Brain microvascular endothelial cell (primary cell): ENCODE measurements around the gene ST8SIA1.

Experiments
- DNase-seq: peaks from one replicate; pipeline ENCODE4 v3.0.0-alpha.2; 2020
- H3K27ac ChIP-seq: fragments of 250-450 bp; sonication (Bioruptor Pico); 2 replicates; pipeline ENCODE4 v1.5.1; 2020; ENCODE audit warnings: mild to moderate bottlenecking, moderate library complexity
- H3K27me3 ChIP-seq: fragments of 250-450 bp; sonication (Bioruptor Pico); replicated peaks from 2 replicates; pipeline ENCODE4 v1.5.1; 2020; ENCODE audit warnings: mild to moderate bottlenecking
- H3K36me3 ChIP-seq: fragments of 250-450 bp; sonication (Bioruptor Pico); replicated peaks from 2 replicates; pipeline ENCODE4 v1.5.1; 2020; ENCODE audit warnings: mild to moderate bottlenecking
- H3K4me3 ChIP-seq: 2 replicates; pipeline ENCODE4 v1.5.1; 2011; ENCODE audit warnings: low read depth, mild to moderate bottlenecking, control low read depth, low read length, moderate library complexity
- in situ Hi-C: cut with HindIII; loops from 2 replicates; pipeline ENCODE4 v1.10.0; 2017; ENCODE audit warnings: low sequenced_read_pairs, low pct_ligation_motif_present
- TF ChIP-seq, protein P1 (sequence below): IDR thresholded peaks from 2 replicates; pipeline ENCODE4 v1.5.1; 2011; ENCODE audit warnings: low read depth, mild to moderate bottlenecking, moderate library complexity, low read length, control low read depth, inconsistent platforms; ENCODE audit errors: missing control alignments

Gene ST8SIA1

DNA sequence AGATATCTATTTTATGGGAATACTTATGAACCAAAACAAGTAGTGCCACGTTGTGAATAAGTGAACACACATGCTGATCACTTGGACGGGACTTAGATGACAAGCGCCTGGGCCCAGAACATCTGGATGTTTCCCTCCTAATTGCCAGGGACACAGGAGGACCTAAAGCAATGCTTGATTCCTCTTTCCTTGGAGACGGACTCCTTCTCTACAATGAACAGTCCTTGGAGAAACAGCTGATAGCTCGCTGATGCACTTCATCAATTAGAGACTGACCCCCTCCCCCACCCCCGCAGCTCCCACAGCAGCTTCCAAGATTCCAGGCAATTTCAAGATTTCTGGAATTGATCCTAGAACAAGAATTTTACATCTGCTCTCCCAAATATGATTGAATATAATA lies 86.4 kb downstream of the ST8SIA1 start:
- no peak overlapping the region for H3K27ac ChIP-seq
- H3K4me3 ChIP-seq: no peak overlapping the region
- no peak for DNase-seq
- H3K36me3 ChIP-seq: no peaks in the 10 kb centered on the region
- H3K27me3 ChIP-seq: no peaks in the 10 kb centered on the region
- TF ChIP-seq, protein P1, sequence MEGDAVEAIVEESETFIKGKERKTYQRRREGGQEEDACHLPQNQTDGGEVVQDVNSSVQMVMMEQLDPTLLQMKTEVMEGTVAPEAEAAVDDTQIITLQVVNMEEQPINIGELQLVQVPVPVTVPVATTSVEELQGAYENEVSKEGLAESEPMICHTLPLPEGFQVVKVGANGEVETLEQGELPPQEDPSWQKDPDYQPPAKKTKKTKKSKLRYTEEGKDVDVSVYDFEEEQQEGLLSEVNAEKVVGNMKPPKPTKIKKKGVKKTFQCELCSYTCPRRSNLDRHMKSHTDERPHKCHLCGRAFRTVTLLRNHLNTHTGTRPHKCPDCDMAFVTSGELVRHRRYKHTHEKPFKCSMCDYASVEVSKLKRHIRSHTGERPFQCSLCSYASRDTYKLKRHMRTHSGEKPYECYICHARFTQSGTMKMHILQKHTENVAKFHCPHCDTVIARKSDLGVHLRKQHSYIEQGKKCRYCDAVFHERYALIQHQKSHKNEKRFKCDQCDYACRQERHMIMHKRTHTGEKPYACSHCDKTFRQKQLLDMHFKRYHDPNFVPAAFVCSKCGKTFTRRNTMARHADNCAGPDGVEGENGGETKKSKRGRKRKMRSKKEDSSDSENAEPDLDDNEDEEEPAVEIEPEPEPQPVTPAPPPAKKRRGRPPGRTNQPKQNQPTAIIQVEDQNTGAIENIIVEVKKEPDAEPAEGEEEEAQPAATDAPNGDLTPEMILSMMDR: no peak
- in situ Hi-C loops: no loop called here

GRCh38 chr12:22246217-22246846 lies 88.2 kb downstream of the ST8SIA1 start:
- TF ChIP-seq, protein P1: no peak
- in situ Hi-C loops: no loop called here
- no peak overlapping the region for H3K4me3 ChIP-seq

GRCh38 chr12:22242726-22243125 lies 91.8 kb downstream of the ST8SIA1 start:
- no peak for DNase-seq
- Histone ChIP-seq H3K36me3 (no peaks in the 10 kb centered on the region), H3K27ac (no peak overlapping the region), H3K27me3 (no peaks in the 10 kb centered on the region), H3K4me3 (no peak overlapping the region)
- TF ChIP-seq, protein P1: no peak
- in situ Hi-C loops: no loop called here

More at GRCh38 chr12:22246217-22246846, 88.2 kb downstream of the ST8SIA1 start:
- no peak for DNase-seq
- Histone ChIP-seq H3K27ac (no peak overlapping the region), H3K27me3 (no peaks in the 10 kb centered on the region), H3K36me3 (no peaks in the 10 kb centered on the region)

DNA sequence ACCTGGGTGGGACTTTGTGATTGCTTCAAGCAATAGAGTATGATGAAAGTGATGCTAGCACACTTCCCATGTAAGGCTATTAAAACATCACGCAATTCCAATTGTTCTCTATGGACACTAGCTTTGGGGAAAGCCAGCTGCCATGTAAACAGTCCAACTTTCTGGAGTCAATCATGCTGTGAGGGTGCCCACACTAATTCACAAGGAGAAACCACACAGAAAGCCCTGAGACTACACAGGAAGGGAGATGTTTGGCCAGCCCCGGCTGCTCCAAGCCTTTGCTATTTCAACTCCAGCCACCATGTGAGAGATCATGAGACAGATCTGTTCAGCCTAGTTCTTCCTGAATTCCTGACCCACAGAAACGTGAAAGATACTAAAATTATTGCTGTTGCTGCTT lies 96.3 kb downstream of the ST8SIA1 start:
- TF ChIP-seq, protein P1: no peak
- in situ Hi-C loops: no loop called here
- Histone ChIP-seq H3K4me3 (no peak overlapping the region), H3K36me3 (no peaks in the 10 kb centered on the region), H3K27me3 (no peaks in the 10 kb centered on the region), H3K27ac (no peak overlapping the region)
- no peak for DNase-seq

GRCh38 chr12:22234561-22234960 lies 99.9 kb downstream of the ST8SIA1 start:
- H3K4me3 ChIP-seq: no peak overlapping the region
- in situ Hi-C loops: no loop called here
- no peaks in the 10 kb centered on the region for H3K27me3 ChIP-seq
- DNase-seq: peak; percentile 23
- H3K27ac ChIP-seq: no peak overlapping the region
- no peaks in the 10 kb centered on the region for H3K36me3 ChIP-seq
- TF ChIP-seq, protein P1: no peak

DNA sequence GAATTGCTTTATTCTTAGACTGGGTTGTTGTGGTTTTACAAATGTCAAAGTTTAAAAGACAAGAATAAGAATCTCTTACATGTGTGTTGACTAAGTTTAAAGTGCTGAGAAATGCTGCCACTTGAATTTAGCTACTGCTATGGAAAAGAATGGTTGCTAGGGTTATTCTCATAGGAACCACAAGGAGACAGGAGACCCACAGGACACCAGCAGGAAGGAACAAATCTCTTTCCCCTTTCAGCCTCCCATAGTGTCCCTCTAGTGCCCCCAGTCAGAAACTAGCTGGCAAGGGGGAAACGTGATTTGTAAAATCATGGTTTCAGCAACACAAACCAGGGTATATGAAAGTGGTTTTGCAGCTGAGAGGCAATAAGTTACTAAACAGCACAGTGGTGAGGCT lies 102.7 kb downstream of the ST8SIA1 start:
- no peaks in the 10 kb centered on the region for H3K36me3 ChIP-seq
- TF ChIP-seq, protein P1: peak; percentile 54

More for the DNA sequence above, 102.7 kb downstream of the ST8SIA1 start:
- Histone ChIP-seq H3K4me3 (no peak overlapping the region), H3K27ac (no peak overlapping the region), H3K27me3 (no peaks in the 10 kb centered on the region)
- DNase-seq: no peak
- in situ Hi-C loops: no loop called here
